HepG2 (cell line): ENCODE results near the gene TXNIP. TPM values are rescaled to one million over a fixed set of nuclear protein-coding genes. Genes with fewer than 3 reads are reported as not detected.

Source experiments
- CBX5 ChIP-seq: sonication (generic); formaldehyde crosslinking; IDR thresholded peaks from 2 replicates; pipeline ENCODE4 v1.4.0; 2020; ENCODE audit warnings: missing genetic modification reagents, borderline replicate concordance
- CREB1 ChIP-seq, 2 experiments: fragments of 450-650 bp in 1 of 2; IDR thresholded peaks; 2 replicates each; pipeline ENCODE4 v1.6.1; 2016 to 2017; ENCODE audit warnings: control low read depth in 1 of 2, mild to moderate bottlenecking in 1 of 2, missing compliant biosample characterization in 1 of 2, missing genetic modification characterization in 1 of 2
- CTCF ChIP-seq: sonication (generic); formaldehyde crosslinking; IDR thresholded peaks from 2 replicates; pipeline ENCODE4 v1.5.0; 2020; ENCODE audit warnings: mild to moderate bottlenecking, missing genetic modification reagents, moderate library complexity
- IRF9 ChIP-seq: sonication (generic); formaldehyde crosslinking; IDR thresholded peaks from 2 replicates; pipeline ENCODE4 v1.8.0; 2022; ENCODE audit warnings: missing genetic modification reagents, mild to moderate bottlenecking, borderline replicate concordance
- KMT2B ChIP-seq: IDR thresholded peaks from 2 replicates; pipeline ENCODE4 v1.6.1; 2016; ENCODE audit warnings: missing genetic modification reagents, missing compliant biosample characterization
- MIER3 ChIP-seq: IDR thresholded peaks from 2 replicates; pipeline ENCODE4 v1.6.1; 2016; ENCODE audit warnings: missing compliant biosample characterization, borderline replicate concordance
- PTBP1 ChIP-seq: fragments of 200-400 bp; formaldehyde crosslinking; IDR thresholded peaks from 2 replicates; pipeline ENCODE4 v1.6.1; 2018; ENCODE audit warnings: low read length, low read depth; ENCODE audit not compliant: poor library complexity, severe bottlenecking
- RARG ChIP-seq: sonication (generic); formaldehyde crosslinking; IDR thresholded peaks from 2 replicates; pipeline ENCODE4 v1.4.0; 2020; ENCODE audit warnings: low read depth, mild to moderate bottlenecking, missing genetic modification reagents
- RFXAP ChIP-seq: sonication (generic); formaldehyde crosslinking; IDR thresholded peaks from 2 replicates; pipeline ENCODE4 v1.4.0; 2020; ENCODE audit warnings: missing genetic modification reagents, borderline replicate concordance
- SIN3A ChIP-seq: IDR thresholded peaks from 2 replicates; pipeline ENCODE4 v1.6.1; 2011; ENCODE audit warnings: low read depth, mild to moderate bottlenecking, control low read depth, low read length, borderline replicate concordance
- SNAPC4 ChIP-seq: sonication (generic); formaldehyde crosslinking; IDR thresholded peaks from 2 replicates; pipeline ENCODE4 v1.4.0; 2020; ENCODE audit warnings: mild to moderate bottlenecking, missing genetic modification reagents
- SPEN ChIP-seq: sonication (generic); formaldehyde crosslinking; IDR thresholded peaks from 2 replicates; pipeline ENCODE4 v1.5.1; 2020; ENCODE audit warnings: low read depth, mild to moderate bottlenecking, missing genetic modification reagents
- TSC22D2 ChIP-seq: sonication (generic); formaldehyde crosslinking; IDR thresholded peaks from 2 replicates; pipeline ENCODE4 v1.5.1; 2020; ENCODE audit warnings: missing genetic modification reagents, mild to moderate bottlenecking, borderline replicate concordance
- ZNF414 ChIP-seq: sonication (generic); formaldehyde crosslinking; IDR thresholded peaks from 2 replicates; pipeline ENCODE4 v1.5.0; 2020; ENCODE audit warnings: missing genetic modification reagents
- ZNF432 ChIP-seq: sonication (generic); formaldehyde crosslinking; IDR thresholded peaks from 2 replicates; pipeline ENCODE4 v1.5.0; 2020; ENCODE audit warnings: missing genetic modification reagents, mild to moderate bottlenecking, borderline replicate concordance
- polyA plus RNA-seq, 8 experiments: library from polyadenylated mRNA; depleted of rRNA in 3 of 8; stranded (reverse) in 7 of 8; unstranded in 1 of 8; fragments of >200 nt; fragmentation: Illumina TruSeq in 4 of 8; extraction: Trizol in 4 of 8; gene quantifications; 2 replicates each; pipeline versions ENCODE4 v1.2.1 to v1.2.3, GENCODE V29; 2011 to 2016; ENCODE audit warnings: low read depth in 4 of 8, missing spikeins in 1 of 8, mixed read lengths in 1 of 8; ENCODE audit not compliant: insufficient read depth in 1 of 8
- total RNA-seq, 5 experiments: library from RNA; depleted of rRNA; stranded (reverse); fragments of >200 nt; fragmentation: Illumina TruSeq; extraction: Trizol; gene quantifications; 2 replicates each; pipeline ENCODE4 v1.2.3, GENCODE V29; 2016; ENCODE audit warnings: low read depth in 1 of 5
- TF ChIP-seq, protein P1 (sequence below): IDR thresholded peaks from 2 replicates; pipeline ENCODE4 v1.6.1; 2018; ENCODE audit warnings: missing genetic modification reagents, mild to moderate bottlenecking, missing compliant biosample characterization

The TXNIP gene
- total and polyA plus RNA-seq, 2 of the 13 experiments (the other 11 are each of a cell fraction or from before 2014, with no cell fraction given) = 24.4 to 237 TPM

GRCh38 chr1:145964328-145965118 is 31.9 kb downstream of the TXNIP start, which contains the start of the genes ANKRD34A and POLR3GL (continued):
- TF ChIP-seq ZNF432 (CRISPR knock-in tag) (no peak), KMT2B (CRISPR knock-in tag) (no peak), CBX5 (CRISPR knock-in tag) (peak; percentile 49; the same call in 1 of the 2 replicates), RFXAP (CRISPR knock-in tag) (0 out of 2 replicates have a peak, but pooled peaks have one; percentile 9), TSC22D2 (CRISPR knock-in tag) (peak; percentile 54; the same call in 1 of the 2 replicates), RARG (CRISPR knock-in tag) (no peak), CTCF (CRISPR knock-in tag) (peak; percentile 22), ZNF414 (CRISPR knock-in tag) (peak; percentile 62; the same call in 1 of the 2 replicates), SIN3A (peak; percentile 86; the same call in 1 of the 2 replicates), SNAPC4 (CRISPR knock-in tag) (0 out of 2 replicates have a peak, but pooled peaks have one; percentile 18), MIER3 (peak; percentile 24; the same call in 1 of the 2 replicates), SPEN (CRISPR knock-in tag) (0 out of 2 replicates have a peak, but pooled peaks have one; percentile 26), IRF9 (CRISPR knock-in tag) (peak; percentile 77; the same call in 1 of the 2 replicates), CREB1 (IDR thresholded peaks at IDR 0.05) (no peak), CREB1 (CRISPR knock-in tag; IDR thresholded peaks at IDR 0.05) (peak; percentile 64; the same call in 1 of the 2 replicates), PTBP1 (no peak)
- TF ChIP-seq, protein P1, sequence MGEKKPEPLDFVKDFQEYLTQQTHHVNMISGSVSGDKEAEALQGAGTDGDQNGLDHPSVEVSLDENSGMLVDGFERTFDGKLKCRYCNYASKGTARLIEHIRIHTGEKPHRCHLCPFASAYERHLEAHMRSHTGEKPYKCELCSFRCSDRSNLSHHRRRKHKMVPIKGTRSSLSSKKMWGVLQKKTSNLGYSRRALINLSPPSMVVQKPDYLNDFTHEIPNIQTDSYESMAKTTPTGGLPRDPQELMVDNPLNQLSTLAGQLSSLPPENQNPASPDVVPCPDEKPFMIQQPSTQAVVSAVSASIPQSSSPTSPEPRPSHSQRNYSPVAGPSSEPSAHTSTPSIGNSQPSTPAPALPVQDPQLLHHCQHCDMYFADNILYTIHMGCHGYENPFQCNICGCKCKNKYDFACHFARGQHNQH (CRISPR knock-in tag) = peak; percentile 48; the same call in 1 of the 2 replicates
